GM18873 (cell line): ENCODE data around the gene PLCD3.

ENCODE experiments used
- ATAC-seq: cut with Tn5 transposase; IDR thresholded peaks from one replicate; pipeline ENCODE4 v1.9.1; 2021; ENCODE audit warnings: mild to moderate bottlenecking, moderate library complexity, moderate number of reproducible peaks; ENCODE audit not compliant: unreplicated experiment, low FRiP score

Gene PLCD3

GRCh38 chr17:45118691-45119090, 13.6 kb downstream of the PLCD3 start:
- no peak for ATAC-seq

- no peak for ATAC-seq
Observed at GRCh38 chr17:45117848-45118646, 14.3 kb downstream of the PLCD3 start.

GRCh38 chr17:45117334-45117733, 15.0 kb downstream of the PLCD3 start:
- ATAC-seq, result no peak

DNA sequence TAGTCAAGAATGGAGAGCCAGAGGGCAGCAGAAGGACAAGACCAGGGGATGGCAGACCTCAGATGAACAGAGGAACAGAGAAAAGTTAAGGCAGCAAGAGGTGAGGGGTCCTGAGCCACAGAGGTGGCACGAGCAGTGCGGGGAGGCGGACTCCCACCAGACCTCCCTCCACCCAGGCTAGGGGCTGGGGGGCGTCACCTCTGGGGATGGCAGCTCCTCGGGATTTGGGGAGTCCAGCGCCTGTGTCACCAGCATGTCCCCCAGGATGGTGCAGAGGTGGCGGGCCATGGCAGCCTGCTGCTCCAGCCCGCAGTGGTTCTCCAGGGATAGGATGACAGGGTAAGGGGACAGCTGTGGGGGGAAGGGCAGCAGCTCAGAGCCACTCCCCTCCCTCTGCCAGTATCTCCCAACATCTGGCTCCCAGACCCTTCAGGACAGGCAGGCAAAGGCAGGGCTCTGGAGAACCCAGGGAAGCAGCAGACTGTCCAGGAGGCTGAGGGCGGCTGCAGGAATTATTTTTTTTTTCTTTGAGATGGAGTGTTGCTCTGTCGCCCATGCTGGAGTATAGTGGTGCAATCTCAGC, 15.8 kb downstream of the PLCD3 start:
- no peak for ATAC-seq

- ATAC-seq, result no peak
Observed at GRCh38 chr17:45115871-45116270, 16.4 kb downstream of the PLCD3 start.

DNA sequence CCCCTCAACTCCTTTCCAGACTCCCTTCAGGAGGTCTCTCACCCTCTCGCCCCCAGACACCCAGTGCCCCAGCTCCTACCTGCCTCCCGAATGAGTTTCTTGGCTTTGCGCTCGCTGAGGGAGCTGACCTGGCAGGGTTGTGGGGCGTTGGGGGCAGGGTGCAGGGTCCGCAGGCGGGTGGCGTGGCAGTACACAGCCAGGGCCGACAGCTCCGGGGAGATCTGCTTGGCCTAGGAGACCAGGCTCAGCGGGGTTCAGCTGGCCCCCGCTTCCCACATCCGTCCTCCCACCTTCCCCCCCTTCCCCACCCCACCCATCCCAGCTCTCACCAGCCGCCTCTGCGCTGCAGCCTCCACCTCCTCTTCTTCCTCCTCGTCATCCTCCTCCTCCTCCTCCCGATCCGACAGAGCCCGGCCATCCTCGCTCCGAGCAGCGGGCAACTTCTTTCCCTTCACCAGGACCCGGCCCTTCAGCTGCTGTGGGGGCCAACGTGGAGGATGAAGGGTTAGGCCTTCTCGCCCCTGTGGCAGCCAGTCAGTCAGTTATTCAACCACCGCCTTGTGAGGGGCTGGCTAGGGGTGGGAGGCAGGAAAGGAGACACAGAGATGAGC, 17.2 kb downstream of the PLCD3 start:
- no peak for ATAC-seq

GRCh38 chr17:45114117-45114932, 18.0 kb downstream of the PLCD3 start:
- ATAC-seq, result no peak

DNA sequence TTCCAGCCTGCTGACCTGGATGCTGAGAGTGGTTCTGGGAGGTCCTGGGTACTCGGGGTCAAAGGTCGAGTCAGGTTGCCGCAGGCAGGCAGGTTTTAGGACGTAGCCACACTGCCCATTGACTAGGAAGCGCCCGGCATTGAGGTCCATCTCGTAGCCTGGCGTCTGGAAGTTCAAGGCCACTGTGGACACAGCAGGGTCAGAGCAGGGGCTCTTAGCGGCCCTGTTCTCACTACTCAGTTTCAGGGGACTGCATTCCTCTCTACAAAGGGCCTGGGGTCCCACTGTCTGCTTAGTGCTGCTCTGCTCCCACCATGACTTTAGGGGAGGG, 18.9 kb downstream of the PLCD3 start:
- ATAC-seq, result no peak

GRCh38 chr17:45112559-45113423, 19.5 kb downstream of the PLCD3 start:
- ATAC-seq, result no peak

DNA sequence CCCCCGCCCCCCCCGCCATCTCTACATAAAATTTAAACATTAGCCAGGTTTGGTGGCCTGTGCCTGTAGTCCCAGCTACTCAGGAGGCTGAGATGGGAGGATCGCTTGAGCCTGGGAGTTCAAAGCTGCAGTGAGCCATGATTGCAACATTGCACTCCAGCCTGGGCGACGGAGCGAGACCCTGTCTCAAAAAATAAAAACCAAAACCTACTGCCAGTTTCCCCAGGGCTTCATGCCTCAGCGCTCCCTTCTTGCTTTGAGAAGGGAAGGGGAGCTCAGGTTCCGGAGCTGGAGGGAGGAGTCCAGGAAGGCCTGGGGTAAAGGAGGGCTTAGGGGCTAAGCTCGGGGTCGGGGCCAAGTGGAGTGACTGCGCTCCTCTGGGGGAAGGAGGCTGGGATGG, 20.5 kb downstream of the PLCD3 start:
- ATAC-seq, result no peak

DNA sequence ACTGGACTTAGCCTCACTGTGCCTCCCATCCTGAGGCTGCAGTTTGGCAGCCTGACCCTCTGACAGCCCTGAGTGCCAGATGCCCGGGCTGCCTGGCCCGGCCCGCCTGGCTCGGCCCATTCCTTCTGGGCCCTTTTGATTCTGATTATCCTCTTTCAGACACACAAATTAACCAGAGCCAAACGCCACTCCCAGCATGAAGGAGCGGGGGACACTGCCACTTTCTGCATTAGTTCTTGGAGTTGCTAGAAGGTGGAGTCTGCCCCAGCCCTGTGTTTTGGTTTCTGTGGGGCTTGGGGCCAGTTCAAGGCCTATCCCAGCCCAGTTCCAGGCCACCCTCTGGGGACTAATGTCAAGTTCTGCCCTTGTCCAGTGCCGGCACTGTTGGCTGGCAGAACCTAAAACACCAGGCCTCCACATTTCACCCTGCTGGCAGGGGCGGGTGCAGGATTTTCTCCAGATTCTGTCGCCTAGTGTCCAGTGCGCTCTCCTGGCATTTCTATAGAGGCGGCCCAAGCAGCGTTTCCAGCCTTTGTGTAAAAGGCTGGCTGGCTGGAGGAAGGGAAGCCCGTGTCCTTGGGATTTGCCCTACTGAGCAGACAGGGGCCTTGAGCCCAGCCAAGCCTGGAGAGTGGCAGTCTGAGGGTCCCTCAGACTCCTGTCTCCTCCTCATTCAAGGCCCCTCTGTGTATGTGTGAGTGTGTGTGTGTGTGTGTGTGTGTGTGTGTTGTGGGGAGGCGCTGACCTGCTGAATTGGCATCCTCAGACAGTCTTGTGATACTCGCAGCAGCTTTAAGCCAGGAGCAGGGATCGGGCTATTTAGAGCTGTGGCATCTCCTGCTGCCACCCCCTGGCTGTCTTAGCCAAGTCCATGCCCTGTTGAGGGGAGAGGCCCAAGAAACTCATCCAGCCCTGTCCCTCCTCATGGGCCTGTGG, 21.4 kb downstream of the PLCD3 start:
- no peak for ATAC-seq

DNA sequence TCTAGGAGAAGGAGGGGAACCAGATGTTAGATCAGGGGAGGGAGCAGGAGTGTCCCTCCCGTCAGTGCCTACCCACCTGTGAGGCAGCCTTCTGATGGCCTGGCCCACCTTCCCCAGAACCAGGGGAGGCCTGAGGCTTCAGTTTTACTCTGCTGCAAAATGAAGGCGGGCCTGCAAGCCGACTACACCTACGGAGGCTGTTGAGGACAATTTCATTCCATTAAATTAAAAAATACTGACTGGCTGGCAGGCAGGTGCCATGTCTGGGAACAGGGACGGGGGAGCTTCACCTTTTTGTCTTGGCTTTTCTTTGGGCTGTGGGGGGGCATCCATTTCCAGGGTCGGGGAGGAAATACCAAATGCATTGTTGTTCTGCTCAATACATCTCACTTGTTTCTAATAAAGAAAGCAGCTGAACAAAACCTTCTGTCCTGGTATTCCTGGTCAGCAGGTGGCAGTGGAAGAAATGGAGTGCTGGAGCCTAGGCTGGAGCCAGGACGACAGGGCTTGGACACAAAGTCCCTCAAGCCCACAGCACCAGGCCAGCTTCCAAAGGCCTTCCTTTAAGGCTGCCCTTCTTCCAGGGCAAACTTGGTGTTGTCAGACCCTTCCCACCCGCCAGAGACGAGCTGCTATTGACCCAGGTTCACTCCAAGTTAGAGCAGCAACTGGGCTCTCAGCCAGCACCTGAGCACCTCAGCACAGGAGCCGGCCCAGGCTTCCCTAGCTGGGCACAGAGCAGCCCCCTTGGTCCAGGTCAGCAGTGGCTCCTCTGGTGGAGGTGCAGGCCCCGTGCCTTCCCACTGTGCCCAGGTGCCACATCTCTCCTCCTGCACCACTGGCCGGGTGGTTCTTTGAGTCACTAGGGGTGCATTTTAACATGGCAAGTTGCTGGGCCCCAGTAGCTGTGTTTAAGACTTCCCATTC, 23.5 kb downstream of the PLCD3 start:
- ATAC-seq, result no peak

DNA sequence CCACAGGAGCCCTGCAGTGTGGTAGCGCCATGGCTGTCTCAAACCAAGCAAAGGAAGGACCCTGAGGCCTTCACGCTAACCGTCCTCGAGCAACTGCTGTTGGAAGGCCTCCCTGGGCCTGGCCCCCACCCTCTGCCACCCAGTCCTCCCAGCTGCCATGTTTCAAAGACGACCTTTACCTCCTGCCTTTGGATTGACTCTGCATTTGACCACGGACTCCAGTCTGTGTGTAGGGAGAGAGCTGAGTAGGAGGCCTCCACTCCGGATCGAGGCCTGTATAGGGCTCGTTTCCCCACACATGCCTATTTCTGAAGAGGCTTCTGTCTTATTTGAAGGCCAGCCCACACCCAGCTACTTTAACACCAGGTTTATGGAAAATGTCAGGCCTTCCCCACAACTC, 24.3 kb downstream of the PLCD3 start:
- no peak for ATAC-seq

GRCh38 chr17:45107293-45108010, 24.9 kb downstream of the PLCD3 start:
- ATAC-seq, result no peak

- ATAC-seq, result no peak
Observed at GRCh38 chr17:45106582-45106981, 25.7 kb downstream of the PLCD3 start.

GRCh38 chr17:45106096-45106495, 26.2 kb downstream of the PLCD3 start:
- no peak for ATAC-seq

GRCh38 chr17:45104907-45105624, 27.2 kb downstream of the PLCD3 start:
- ATAC-seq, result no peak
